B cell (primary cell): ENCODE data around the gene ABR.

Experiments
- CTCF ChIP-seq: fragments of 200-600 bp; IDR thresholded peaks from one replicate; pipeline ENCODE4 v1.8.0; 2022; ENCODE audit warnings: antibody characterized with exemption, mild to moderate bottlenecking
- EZH2 ChIP-seq: IDR thresholded peaks from 2 replicates; pipeline ENCODE4 v1.6.1; 2012; ENCODE audit warnings: borderline replicate concordance, low read depth, mild to moderate bottlenecking, moderate library complexity, low read length; ENCODE audit not compliant: insufficient read depth, poor library complexity, severe bottlenecking

GRCh38 chr17:1083451-1084187 lies 96.2 kb downstream of the ABR start:
- TF ChIP-seq CTCF (no peak), EZH2 (no peak)
